GM23248 (cell line): Measurements from ENCODE around the gene ARRDC5.

Source experiments
- EZH2 ChIP-seq: fragments of 200-600 bp; sonication (generic); IDR thresholded peaks from 2 replicates; pipeline ENCODE4 v1.6.1; 2018; ENCODE audit warnings: antibody characterized with exemption, mild to moderate bottlenecking; ENCODE audit not compliant: insufficient read depth, poor library complexity, severe bottlenecking
- EZH2phosphoT487 ChIP-seq: fragments of 200-600 bp; sonication (generic); IDR thresholded peaks from 2 replicates; pipeline ENCODE4 v1.6.1; 2018; ENCODE audit warnings: antibody characterized with exemption, moderate library complexity, mild to moderate bottlenecking, low read depth; ENCODE audit not compliant: insufficient read depth

- TF ChIP-seq EZH2 = no peak
- no peak for TF ChIP-seq EZH2phosphoT487
These were observed 34.3 kb downstream of the ARRDC5 start for GRCh38 chr19:4868286-4868834.
